GM18520 (cell line): Measurements from ENCODE around the gene LRRC75A.
"Not testable (repeated sequence)": the region's sequence is repeated elsewhere in the genome, so short reads cannot be mapped to it uniquely, and the experiment has no call there.

ENCODE experiments used
- ATAC-seq: cut with Tn5 transposase; IDR thresholded peaks from one replicate; pipeline ENCODE4 v1.9.1; 2021; ENCODE audit not compliant: unreplicated experiment

LRRC75A gene

GRCh38 chr17:16491703-16492612 is at the start of gene LRRC75A:
TSS of gene LRRC75A (minus strand) at chr17:16492193. CDS start at chr17:16491990, 203 bp downstream.
- ATAC-seq = no peak

GRCh38 chr17:16537130-16537458 is 45.1 kb upstream of the LRRC75A start:
- ATAC-seq = no peak

- no peak for ATAC-seq
These were observed 42.2 kb upstream of the LRRC75A start for GRCh38 chr17:16534236-16534635.

DNA sequence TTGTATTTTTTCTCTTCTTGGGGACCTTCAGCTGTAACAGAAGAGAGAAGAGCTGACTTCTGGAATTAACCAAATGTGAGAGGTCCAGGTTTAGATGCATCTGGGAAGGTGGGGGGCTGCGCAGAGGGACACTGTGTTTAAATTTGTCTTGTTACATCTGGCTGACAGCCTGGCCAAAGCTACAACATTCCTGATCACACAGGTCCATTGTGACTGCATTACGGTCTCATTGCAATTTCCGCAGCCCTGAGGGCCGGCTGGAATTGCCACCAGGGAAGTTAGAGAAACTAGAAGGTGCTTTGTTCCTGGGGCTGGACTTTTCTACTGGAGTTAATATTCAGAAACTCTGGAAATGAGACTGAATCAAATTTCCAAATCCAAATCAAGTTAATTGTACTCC is 37.9 kb upstream of the LRRC75A start:
- ATAC-seq = no peak

DNA sequence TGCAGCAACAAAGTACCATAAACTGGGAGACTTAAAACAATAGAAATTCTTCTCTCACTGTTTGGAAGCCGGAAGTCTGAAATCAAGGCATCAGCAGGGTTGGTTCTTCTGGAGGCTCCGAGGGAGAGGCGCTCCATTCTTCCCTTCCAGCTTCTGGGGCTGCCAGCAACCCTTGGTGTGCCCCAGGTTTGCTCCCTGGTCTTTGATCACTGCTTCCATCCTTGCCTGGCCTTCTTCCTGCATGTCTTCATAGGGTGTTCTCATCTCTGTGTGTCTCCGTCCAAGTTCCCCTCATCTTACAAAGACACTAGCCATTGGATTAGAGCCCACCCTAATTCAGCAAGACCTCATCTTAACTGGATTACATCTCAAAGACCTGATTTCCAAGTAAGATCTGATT is 35.3 kb upstream of the LRRC75A start:
- no peak for ATAC-seq

GRCh38 chr17:16525556-16525955 is 33.6 kb upstream of the LRRC75A start:
- not testable (repeated sequence) for ATAC-seq

DNA sequence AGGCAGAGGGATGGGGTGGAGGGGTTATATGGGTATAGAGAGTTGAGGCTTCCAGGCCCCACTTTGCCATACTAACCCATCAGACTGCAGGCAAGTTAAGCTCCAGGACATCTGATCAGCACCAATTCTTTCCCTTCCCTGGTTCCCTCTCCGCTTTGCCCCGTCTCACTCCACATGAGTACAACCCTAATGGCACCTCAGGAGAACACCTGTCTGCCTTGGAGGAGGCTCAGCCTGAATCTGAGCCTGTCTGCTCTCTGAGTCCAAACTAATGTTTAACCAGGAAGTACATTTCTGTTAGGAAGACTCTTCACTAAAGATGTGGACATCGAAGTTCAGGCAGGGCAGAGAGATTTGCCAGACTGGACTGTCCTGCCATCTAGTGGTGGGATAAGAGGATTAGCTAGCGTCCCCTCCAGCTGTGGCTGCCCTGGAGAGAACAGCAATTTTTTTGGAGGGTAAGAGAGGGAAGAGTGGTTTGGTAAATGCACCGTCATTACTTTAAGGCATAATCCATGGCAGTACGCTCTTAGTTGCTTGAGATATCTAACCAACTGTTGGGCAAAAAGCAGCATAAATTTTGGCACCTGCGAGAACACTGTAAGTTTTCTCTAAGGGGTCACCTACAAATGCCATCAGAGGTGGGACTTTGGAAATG is 29.2 kb upstream of the LRRC75A start:
- ATAC-seq = no peak

GRCh38 chr17:16519021-16519420 is 27.0 kb upstream of the LRRC75A start:
- ATAC-seq = no peak

- no peak for ATAC-seq
These were observed 25.5 kb upstream of the LRRC75A start for GRCh38 chr17:16517477-16517876.

GRCh38 chr17:16516594-16517051 is 24.6 kb upstream of the LRRC75A start:
- ATAC-seq = no peak

DNA sequence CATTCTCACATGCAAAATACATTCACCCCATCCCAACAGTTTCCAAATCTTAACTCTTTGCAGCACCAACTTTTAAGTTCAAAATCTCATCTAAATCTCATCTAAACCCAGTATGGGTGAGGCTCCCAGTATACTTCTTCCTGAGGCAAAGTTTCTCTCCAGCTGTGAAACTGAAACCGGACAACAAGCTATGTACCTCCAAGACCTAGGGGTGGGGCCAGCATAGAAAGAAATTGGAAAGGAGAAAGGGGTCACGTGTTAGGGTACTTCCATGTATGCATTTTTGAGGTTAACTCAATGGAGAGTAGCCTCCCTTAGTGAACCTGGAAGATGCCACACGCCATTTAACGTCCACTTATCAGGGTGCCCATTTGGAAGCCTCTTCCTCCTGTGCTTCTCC is 23.9 kb upstream of the LRRC75A start:
- ATAC-seq = no peak

DNA sequence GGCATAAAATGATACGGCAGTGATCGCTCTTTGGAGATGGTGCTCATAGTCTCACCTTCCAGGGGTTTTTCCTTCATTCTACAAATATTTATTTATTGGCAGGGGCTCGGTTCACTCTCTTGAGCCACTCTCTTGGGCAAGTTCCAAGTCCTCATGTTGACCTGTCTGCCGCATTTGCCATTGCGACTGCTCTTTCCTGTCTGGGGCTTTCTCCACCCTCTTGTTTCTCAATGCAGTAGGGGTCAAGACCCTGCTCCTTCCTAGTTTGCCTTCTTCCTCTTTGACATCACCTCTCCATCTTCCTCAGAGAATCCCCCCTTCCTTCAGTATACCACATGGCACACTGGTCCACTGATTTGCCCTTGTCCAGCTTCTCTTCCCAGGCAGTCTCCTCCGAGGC is 21.9 kb upstream of the LRRC75A start:
- no peak for ATAC-seq

DNA sequence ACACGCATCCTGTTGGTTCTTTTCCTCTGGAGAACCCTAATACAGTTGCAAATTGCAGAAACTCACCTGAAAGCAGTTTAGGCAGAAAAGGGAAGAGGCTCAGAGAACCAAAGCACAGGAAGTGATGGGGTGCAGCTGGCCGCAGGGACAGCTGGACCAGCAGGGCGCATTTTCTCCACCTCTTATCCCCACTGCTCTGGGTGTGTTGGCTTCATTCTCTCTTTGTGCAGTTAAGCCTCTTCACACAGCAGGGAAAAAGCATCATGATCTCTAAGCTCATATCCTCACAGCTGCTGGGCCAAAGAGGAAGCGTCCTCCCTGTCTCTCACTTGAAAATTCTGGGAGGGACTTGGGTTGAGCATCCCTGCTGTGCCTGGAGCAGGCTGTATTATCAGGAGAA is 20.0 kb upstream of the LRRC75A start:
- ATAC-seq = no peak

DNA sequence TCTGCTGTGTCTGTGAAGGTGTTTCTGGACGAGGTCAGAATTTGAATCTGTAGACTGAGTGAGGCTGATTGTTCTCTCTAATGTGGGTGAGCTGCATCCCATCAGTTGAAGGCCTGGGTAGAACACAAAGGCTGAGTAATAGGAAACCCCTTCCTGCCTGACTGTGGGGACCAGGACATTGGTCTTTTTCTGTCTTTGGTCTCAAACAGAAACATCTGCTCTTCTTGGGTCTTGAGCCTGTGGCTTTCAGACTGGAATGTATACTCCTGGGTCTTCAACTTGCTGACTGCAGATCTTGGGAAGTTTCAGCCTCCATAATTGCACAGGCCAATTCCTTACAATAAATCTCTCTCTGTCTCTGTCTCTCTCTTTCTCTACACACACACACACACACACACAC is 19.6 kb upstream of the LRRC75A start:
- ATAC-seq = no peak

DNA sequence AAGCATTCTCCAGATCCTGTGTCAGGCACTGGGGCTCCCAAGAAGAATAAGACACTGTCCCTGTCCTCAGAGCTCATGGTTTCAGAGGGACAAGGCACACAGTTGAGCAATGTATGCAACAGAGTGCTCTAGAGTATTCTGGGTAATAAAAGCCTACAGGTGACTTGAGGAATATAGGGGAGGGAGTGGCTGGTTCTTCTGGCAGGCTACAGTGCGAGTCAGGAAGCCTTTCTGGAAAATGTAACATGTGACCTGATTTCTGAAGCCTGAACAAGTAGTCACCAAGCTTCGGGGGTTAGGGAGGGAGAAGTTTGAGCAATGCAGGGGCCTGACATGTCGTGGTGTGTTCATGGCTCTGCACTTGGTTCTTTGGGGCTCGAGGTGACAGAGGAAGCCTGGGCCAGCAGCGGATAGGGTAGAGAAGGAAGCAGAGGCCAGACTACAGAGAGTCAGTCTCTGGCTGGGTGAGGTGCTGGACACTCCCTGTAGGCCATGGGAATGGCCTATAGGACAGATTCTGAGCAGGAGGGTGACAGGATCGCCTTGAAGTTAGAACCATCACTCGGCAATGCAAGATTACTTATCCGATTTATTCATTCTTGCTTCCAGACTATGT is 16.0 kb upstream of the LRRC75A start:
- no peak for ATAC-seq

DNA sequence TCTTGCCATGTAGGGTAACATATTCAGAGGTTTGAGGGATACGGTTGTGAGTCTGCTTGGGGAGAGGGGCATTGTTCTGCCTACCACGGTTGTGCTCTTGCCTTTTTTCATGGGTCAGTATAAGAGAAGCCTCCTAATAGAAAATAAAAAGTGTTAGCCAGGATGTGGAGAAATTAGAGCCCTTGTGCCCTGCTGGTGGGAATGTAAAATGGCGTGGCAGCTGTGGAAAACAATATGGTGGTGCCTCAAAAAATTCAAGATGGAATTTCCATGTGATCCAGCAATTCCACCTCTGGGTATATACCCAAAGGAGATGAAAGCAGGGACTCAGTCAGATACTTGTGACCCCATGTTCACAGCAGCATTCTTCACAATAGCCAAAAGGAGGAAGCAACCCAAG is 14.2 kb upstream of the LRRC75A start:
- ATAC-seq = no peak

DNA sequence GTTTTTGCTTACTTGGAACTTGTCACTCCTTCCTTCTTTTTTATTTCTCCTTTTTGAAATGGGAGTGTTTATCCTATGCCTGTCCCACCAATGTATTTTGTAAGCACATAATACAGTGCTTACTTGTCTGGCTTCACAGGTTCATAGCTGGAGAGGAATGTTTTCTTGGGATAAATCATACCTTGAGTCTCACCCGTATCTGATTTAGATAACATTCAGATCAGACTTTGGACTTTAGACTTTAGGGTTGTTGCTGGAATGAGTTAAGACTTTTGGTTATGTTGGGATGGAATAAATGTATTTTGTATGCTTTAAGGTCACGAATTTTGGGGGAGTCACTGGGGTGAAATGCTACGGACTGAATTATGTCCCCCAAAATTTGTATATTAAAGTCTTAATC is 13.0 kb upstream of the LRRC75A start:
- ATAC-seq = no peak

DNA sequence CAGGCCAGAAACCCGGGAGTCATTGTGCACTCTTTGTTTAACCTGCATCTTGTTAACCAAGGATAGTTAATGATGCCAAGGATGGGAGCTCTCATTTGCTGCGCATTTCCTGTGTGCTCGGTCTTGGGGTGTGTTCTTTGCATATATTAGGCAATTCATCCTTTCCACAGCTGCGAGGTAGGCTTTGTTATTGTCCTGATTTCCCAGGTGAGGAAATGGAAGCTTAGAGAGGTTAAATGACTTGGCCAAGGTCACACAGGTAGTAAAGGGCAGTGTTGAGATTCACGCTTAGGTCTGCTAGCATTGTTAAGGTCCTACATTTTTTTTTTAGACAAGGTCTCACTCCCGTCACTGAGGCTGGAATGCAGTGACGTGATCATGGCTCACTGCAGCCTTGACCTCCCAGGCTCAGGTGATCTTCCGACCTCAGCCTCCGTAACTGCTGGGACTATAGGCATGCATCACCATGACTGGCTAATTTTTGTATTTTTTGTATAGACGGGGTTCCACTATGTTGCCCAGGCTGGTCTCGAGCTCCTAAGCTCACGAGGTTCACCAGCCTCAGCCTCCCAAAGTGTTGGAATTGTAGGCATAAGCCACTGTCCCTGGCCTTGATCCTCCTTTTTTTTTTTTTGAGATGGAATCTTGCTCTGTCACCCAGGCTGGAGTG is 5.0 kb upstream of the LRRC75A start:
- no peak for ATAC-seq

GRCh38 chr17:16495980-16496819 is 4.2 kb upstream of the LRRC75A start:
- no peak for ATAC-seq

DNA sequence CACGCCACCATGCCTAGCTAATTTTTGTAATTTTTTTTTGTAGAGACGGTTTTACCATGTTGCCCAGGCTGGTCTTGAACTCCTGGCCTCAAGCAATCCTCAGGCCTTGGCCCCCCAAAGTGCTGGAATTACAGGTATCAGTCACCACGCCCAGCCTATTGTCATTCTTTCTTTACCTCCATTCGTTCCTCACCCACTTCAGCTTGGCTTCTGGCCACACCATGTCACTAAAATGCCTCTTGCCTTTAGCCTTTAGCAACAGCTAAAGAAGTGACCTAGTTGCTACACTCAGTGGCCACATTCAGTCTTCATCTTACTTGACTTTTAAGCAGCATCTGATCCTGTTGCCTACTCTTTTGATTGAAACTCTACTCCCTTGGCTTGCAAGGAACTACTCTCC is 3.6 kb upstream of the LRRC75A start:
- ATAC-seq = no peak

DNA sequence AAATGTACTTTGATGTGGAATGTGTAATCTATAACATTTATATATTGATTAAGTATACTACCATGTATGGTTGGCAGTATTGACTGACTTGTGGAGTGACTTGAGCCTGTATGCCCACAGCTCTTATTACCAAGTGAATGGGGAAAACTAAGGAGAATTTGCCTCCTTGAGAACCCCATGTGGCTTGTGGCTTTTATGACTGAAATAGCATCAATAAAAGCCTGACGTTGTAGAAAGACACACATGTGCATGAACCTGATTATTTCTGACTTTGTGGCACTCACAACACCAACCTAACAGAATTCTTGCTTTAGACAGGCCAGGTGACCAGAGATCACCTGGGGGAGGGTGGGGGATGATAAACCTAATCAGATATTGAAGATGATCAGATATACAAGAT is 2.1 kb upstream of the LRRC75A start:
- no peak for ATAC-seq
